IMR-90 (cell line): ENCODE data around the gene ATG14. TPM values are rescaled to one million over a fixed set of nuclear protein-coding genes. Genes with fewer than 3 reads are reported as not detected.
A peak's percentile ranks its signal among the peaks of the same experiment; 100 is the strongest.

Experiments
- ATAC-seq: fragments of 200-7000 bp; cut with Tn5 transposase; 2 replicates; pipeline ENCODE4 v1.9.1; 2020; ENCODE audit warnings: low read depth, mild to moderate bottlenecking, moderate library complexity
- BruUV-seq: library from RNA; stranded (reverse); fragments of 400-500 nt; replicated peaks from 2 replicates; lab custom pipeline; 2021; lab: Mats Ljungman, UMichigan
- CTCF ChIA-PET: fragments of 300-600 bp; formaldehyde crosslinking; extraction: SDS; loops from one replicate; lab custom pipeline; 2021; ENCODE audit warnings: antibody characterized with exemption; lab: Yijun Ruan, JAX
- POLR2A ChIA-PET: fragments of 300-600 bp; sonication (Branson Sonifier 250); formaldehyde crosslinking; loops from one replicate; lab custom pipeline; 2022; ENCODE audit warnings: antibody characterized with exemption; ENCODE audit not compliant: unreplicated experiment; lab: Charles Lee
- DNase-seq: peaks from one replicate; pipeline ENCODE4 v3.0.0; 2013
- H2AFZ ChIP-seq: replicated peaks from 2 replicates; pipeline ENCODE3; 2013; ENCODE audit warnings: low read length, mild to moderate bottlenecking; ENCODE audit not compliant: poor library complexity
- H2AK5ac ChIP-seq: 2 replicates; pipeline ENCODE4 v1.6.1; 2013; ENCODE audit warnings: low read depth, low read length, inconsistent platforms
- H2AK9ac ChIP-seq: replicated peaks from 2 replicates; pipeline ENCODE3; 2013; ENCODE audit warnings: mild to moderate bottlenecking, low read depth, low read length, moderate library complexity; ENCODE audit not compliant: poor library complexity
- H2BK120ac ChIP-seq: 2 replicates; pipeline ENCODE4 v1.6.1; 2013; ENCODE audit warnings: low read depth, low read length, inconsistent platforms
- H2BK15ac ChIP-seq: 3 replicates; pipeline ENCODE4 v1.6.1; 2013; ENCODE audit warnings: low read depth, low read length, inconsistent platforms
- H2BK20ac ChIP-seq: 2 replicates; pipeline ENCODE4 v1.6.1; 2013; ENCODE audit warnings: low read depth, mild to moderate bottlenecking, inconsistent platforms, low read length, moderate library complexity
- H2BK5ac ChIP-seq: 2 replicates; pipeline ENCODE4 v1.6.1; 2013; ENCODE audit warnings: mild to moderate bottlenecking, low read depth, low read length, inconsistent platforms; ENCODE audit not compliant: poor library complexity, severe bottlenecking
- H3K14ac ChIP-seq: replicated peaks from 2 replicates; pipeline ENCODE4 v1.6.1; 2013; ENCODE audit warnings: low read depth, low read length, inconsistent platforms
- H3K18ac ChIP-seq: 2 replicates; pipeline ENCODE4 v1.6.1; 2013; ENCODE audit warnings: low read depth, low read length, control low read depth
- H3K23ac ChIP-seq: 2 replicates; pipeline ENCODE4 v1.6.1; 2013; ENCODE audit warnings: low read depth, low read length, inconsistent platforms
- H3K27ac ChIP-seq: 2 replicates; pipeline ENCODE4 v1.5.1; 2013; ENCODE audit warnings: mild to moderate bottlenecking, control low read depth, low read length; ENCODE audit not compliant: insufficient read depth
- H3K27me3 ChIP-seq: 2 replicates; pipeline ENCODE4 v1.6.1; 2013; ENCODE audit warnings: low read length; ENCODE audit not compliant: control insufficient read depth, insufficient read depth
- H3K36me3 ChIP-seq: 2 replicates; pipeline ENCODE4 v1.6.1; 2013; ENCODE audit warnings: low read length, mixed read lengths; ENCODE audit not compliant: control insufficient read depth, insufficient read depth
- H3K4ac ChIP-seq: 2 replicates; pipeline ENCODE4 v1.6.1; 2013; ENCODE audit warnings: low read depth, low read length, inconsistent platforms
- H3K4me1 ChIP-seq: 2 replicates; pipeline ENCODE4 v1.6.1; 2013; ENCODE audit warnings: low read length, mixed read lengths; ENCODE audit not compliant: control insufficient read depth, insufficient read depth
- H3K4me2 ChIP-seq: 2 replicates; pipeline ENCODE4 v1.6.1; 2013; ENCODE audit warnings: low read depth, mild to moderate bottlenecking, control low read depth, low read length, moderate library complexity
- H3K4me3 ChIP-seq: 2 replicates; pipeline ENCODE4 v1.5.1; 2013; ENCODE audit warnings: low read depth, mild to moderate bottlenecking, control low read depth, low read length, moderate library complexity; ENCODE audit not compliant: insufficient read depth
- H3K56ac ChIP-seq: 2 replicates; pipeline ENCODE4 v1.6.1; 2013; ENCODE audit warnings: low read length, inconsistent platforms; ENCODE audit not compliant: insufficient read depth; ENCODE audit errors: extremely low read depth
- H3K79me1 ChIP-seq, 2 experiments: 2 replicates each; pipeline ENCODE4 v1.6.1; 2013; ENCODE audit warnings: low read length in 2 of 2, inconsistent platforms in 1 of 2, low read depth in 1 of 2
- H3K9ac ChIP-seq: 2 replicates; pipeline ENCODE4 v1.6.1; 2013; ENCODE audit warnings: low read depth, low read length, control low read depth
- H3K9me1 ChIP-seq: 2 replicates; pipeline ENCODE4 v1.6.1; 2013; ENCODE audit warnings: low read length, inconsistent platforms; ENCODE audit not compliant: insufficient read depth
- H3K9me3 ChIP-seq: 2 replicates; pipeline ENCODE4 v1.6.1; 2013; ENCODE audit warnings: low read length; ENCODE audit not compliant: control insufficient read depth, insufficient read depth
- H4K20me1 ChIP-seq: 2 replicates; pipeline ENCODE4 v1.6.1; 2013; ENCODE audit warnings: low read length, inconsistent platforms; ENCODE audit not compliant: insufficient read depth
- H4K5ac ChIP-seq: 2 replicates; pipeline ENCODE4 v1.6.1; 2013; ENCODE audit warnings: mild to moderate bottlenecking, low read depth, low read length, control low read depth
- H4K8ac ChIP-seq, 2 experiments: 2 replicates each; pipeline ENCODE4 v1.6.1; 2013; ENCODE audit warnings: low read depth in 2 of 2, low read length in 2 of 2, control low read depth in 1 of 2, inconsistent platforms in 1 of 2
- H4K91ac ChIP-seq: 2 replicates; pipeline ENCODE4 v1.6.1; 2013; ENCODE audit warnings: low read depth, low read length, inconsistent platforms; ENCODE audit not compliant: insufficient read depth
- BHLHE40 ChIP-seq: fragments of 150-350 bp; IDR thresholded peaks from 2 replicates; pipeline ENCODE4 v1.6.1; 2016; ENCODE audit warnings: mild to moderate bottlenecking, low read depth, low read length
- CHD1 ChIP-seq: IDR thresholded peaks from 2 replicates; pipeline ENCODE4 v1.6.1; 2012; ENCODE audit warnings: low read depth, low read length, improper control_type of control experiment
- MAZ ChIP-seq: IDR thresholded peaks from 2 replicates; pipeline ENCODE4 v1.6.1; 2012; ENCODE audit warnings: low read depth, mild to moderate bottlenecking, low read length, improper control_type of control experiment, moderate library complexity, borderline replicate concordance
- MXI1 ChIP-seq: IDR thresholded peaks from 2 replicates; pipeline ENCODE4 v1.6.1; 2012; ENCODE audit warnings: low read depth, mild to moderate bottlenecking, low read length, moderate library complexity, borderline replicate concordance
- NFE2L2 ChIP-seq: fragments of 150-350 bp; IDR thresholded peaks from 2 replicates; pipeline ENCODE4 v1.6.1; 2016; ENCODE audit warnings: low read depth, mild to moderate bottlenecking, low read length
- POLR2A ChIP-seq: IDR thresholded peaks from 2 replicates; pipeline ENCODE4 v1.6.1; 2012; ENCODE audit warnings: mild to moderate bottlenecking, low read depth, low read length
- RAD21 ChIP-seq: IDR thresholded peaks from 2 replicates; pipeline ENCODE4 v1.6.1; 2012; ENCODE audit warnings: low read length, improper control_type of control experiment
- RCOR1 ChIP-seq: IDR thresholded peaks from 2 replicates; pipeline ENCODE4 v1.6.1; 2012; ENCODE audit warnings: mild to moderate bottlenecking, low read length, improper control_type of control experiment; ENCODE audit not compliant: insufficient replicate concordance
- RFX5 ChIP-seq: IDR thresholded peaks from 2 replicates; pipeline ENCODE4 v1.8.0; 2012; ENCODE audit warnings: low read depth, mild to moderate bottlenecking, low read length, moderate library complexity
- WGBS, 2 experiments: methylation state at CpG; one replicate each; pipeline versions ENCODE4 v1.1.5 to v1.1.7; 2013; ENCODE audit warnings: missing lambda C conversion rate in 2 of 2; ENCODE audit not compliant: insufficient read length in 1 of 2; ENCODE audit errors: extremely low coverage in 2 of 2; 5-methylcytosine and 5-hydroxymethylcytosine counted together
- dilution Hi-C: fragments of 300-500 bp; cut with HindIII; formaldehyde crosslinking; loops from one replicate; pipeline ENCODE4 v1.14.3; 2018; ENCODE audit warnings: low sequenced_read_pairs; ENCODE audit not compliant: unreplicated experiment
- in situ Hi-C: fragments of 300-500 bp; cut with MboI; formaldehyde crosslinking; loops from 3 replicates; pipeline ENCODE4 v1.14.3; 2019; ENCODE audit warnings: low sequenced_read_pairs, inconsistent platforms, mixed read lengths
- intact Hi-C: fragments of 100-400 bp; cut with micrococcal nuclease; formaldehyde crosslinking; loops from 2 replicates; pipeline ENCODE4 v1.10.0; 2022
- polyA plus RNA-seq, 3 experiments: library from polyadenylated mRNA; depleted of rRNA; stranded (reverse); fragments of >200 nt; gene quantifications; 2 replicates each; pipeline ENCODE4 v1.2.3, GENCODE V29; 2012; ENCODE audit warnings: low replicate concordance in 1 of 3
- total RNA-seq: library from RNA; depleted of rRNA; stranded (reverse); fragments of >200 nt; gene quantifications from 2 replicates; pipeline ENCODE4 v1.2.3, GENCODE V29; 2012
- TF ChIP-seq, protein P1 (sequence below): fragments of 150-350 bp; IDR thresholded peaks from 2 replicates; pipeline ENCODE4 v1.6.1; 2016; ENCODE audit warnings: low read depth, mild to moderate bottlenecking, low read length, moderate library complexity, borderline replicate concordance

ATG14 gene
- total and polyA plus RNA-seq, 2 of the 4 experiments (the other 2 are of a cell fraction) = 5.0 to 12.4 TPM

DNA sequence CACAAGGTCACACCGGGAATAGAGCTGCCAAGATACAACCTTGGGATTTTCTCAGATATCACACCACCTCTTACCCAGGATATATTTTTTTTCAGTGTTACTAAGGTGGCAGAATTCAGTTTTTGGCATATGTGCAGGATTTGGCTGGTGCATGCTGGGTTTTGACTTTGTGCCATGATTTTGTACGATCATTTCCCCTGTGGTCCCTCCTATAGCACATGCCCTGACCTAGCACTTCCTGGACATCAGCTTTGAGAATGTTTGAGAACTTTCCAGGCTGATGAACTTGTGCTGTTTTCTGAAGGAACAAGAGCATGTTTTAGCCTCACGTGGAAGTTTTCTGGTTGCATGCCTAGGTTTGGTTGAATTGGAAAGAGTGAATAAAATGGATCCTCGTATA lies 39.8 kb upstream of the ATG14 start:
- dilution Hi-C loops (no loop called here), intact Hi-C loops (no loop called here), in situ Hi-C loops (loop anchor here (5.0 kb wide), 1 partner anchor 1036 kb away; no protein-coding TSS in a partner anchor)
- Histone ChIP-seq H4K8ac (no peak overlapping the region), H2AK9ac (no peak overlapping the region), H2AK5ac (no peak overlapping the region), H3K4me2 (no peak overlapping the region), H3K14ac (0 out of 2 replicates have a peak overlapping the region, but pooled peaks have one; percentile 2), H2BK5ac (no peak overlapping the region), H4K91ac (no peak overlapping the region), H4K20me1 (no peaks in the 10 kb centered on the region), H3K23ac (no peak overlapping the region), H3K36me3 (no peaks in the 10 kb centered on the region), H2AFZ (no peak overlapping the region), H3K9me3 (no peaks in the 10 kb centered on the region), H3K18ac (no peak overlapping the region), H4K5ac (no peak overlapping the region), H3K79me1 (no peaks in the 10 kb centered on the region), H2BK15ac (no peak overlapping the region), H3K27ac (no peak overlapping the region), H2BK120ac (no peak overlapping the region), H3K9ac (no peak overlapping the region), H3K56ac (no peak overlapping the region), H3K4me1 (peaks cover 17% of the 10 kb centered on the region), H3K4ac (no peak overlapping the region), H3K27me3 (no peaks in the 10 kb centered on the region), H3K9me1 (0 out of 2 replicates have a peak, but pooled peaks cover 3% of the 10 kb centered on the region), H3K4me3 (no peak overlapping the region), H2BK20ac (0 out of 2 replicates have a peak overlapping the region, but pooled peaks have one; percentile 20)
- ChIA-PET POLR2A (no interaction called here), CTCF (no interaction called here)
- TF ChIP-seq RCOR1 (no peak), POLR2A (no peak), MAZ (no peak), CHD1 (no peak), RAD21 (no peak), NFE2L2 (no peak), RFX5 (no peak), MXI1 (no peak), BHLHE40 (no peak)
- TF ChIP-seq, protein P1, sequence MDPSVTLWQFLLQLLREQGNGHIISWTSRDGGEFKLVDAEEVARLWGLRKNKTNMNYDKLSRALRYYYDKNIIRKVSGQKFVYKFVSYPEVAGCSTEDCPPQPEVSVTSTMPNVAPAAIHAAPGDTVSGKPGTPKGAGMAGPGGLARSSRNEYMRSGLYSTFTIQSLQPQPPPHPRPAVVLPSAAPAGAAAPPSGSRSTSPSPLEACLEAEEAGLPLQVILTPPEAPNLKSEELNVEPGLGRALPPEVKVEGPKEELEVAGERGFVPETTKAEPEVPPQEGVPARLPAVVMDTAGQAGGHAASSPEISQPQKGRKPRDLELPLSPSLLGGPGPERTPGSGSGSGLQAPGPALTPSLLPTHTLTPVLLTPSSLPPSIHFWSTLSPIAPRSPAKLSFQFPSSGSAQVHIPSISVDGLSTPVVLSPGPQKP = no peak
- no CpG with 5 or more reads among the region's 4 CpGs for WGBS, 2 experiments
- ATAC-seq (no peak), DNase-seq (peak; percentile 25)
- no TSS peak for BruUV-seq
